GM18519 (cell line): ENCODE data around the gene FBXO4.
"Not testable (repeated sequence)": the region's sequence is repeated elsewhere in the genome, so short reads cannot be mapped to it uniquely, and the experiment has no call there.

ENCODE experiments used
- ATAC-seq: cut with Tn5 transposase; IDR thresholded peaks from one replicate; pipeline ENCODE4 v1.9.1; 2021; ENCODE audit warnings: mild to moderate bottlenecking, moderate library complexity; ENCODE audit not compliant: unreplicated experiment, low FRiP score

FBXO4 gene

GRCh38 chr5:41921874-41922273 lies 3.2 kb upstream of the FBXO4 start:
- ATAC-seq, result no peak

GRCh38 chr5:41924526-41924871 lies 582 bp upstream of the FBXO4 start:
- no peak for ATAC-seq

- no peak for ATAC-seq
Measured at GRCh38 chr5:41925555-41925951, 472 bp downstream of the FBXO4 start.

- ATAC-seq, result no peak
Measured at GRCh38 chr5:41927604-41928003, 2.5 kb downstream of the FBXO4 start.

GRCh38 chr5:41929035-41929434 lies 4.0 kb downstream of the FBXO4 start:
- ATAC-seq, result no peak

- no peak for ATAC-seq
Measured at GRCh38 chr5:41932770-41933169, 7.7 kb downstream of the FBXO4 start.

- no peak for ATAC-seq
Measured at GRCh38 chr5:41935544-41935943, 10.5 kb downstream of the FBXO4 start.

- ATAC-seq, result no peak
Measured at GRCh38 chr5:41940641-41941040, 15.6 kb downstream of the FBXO4 start.

- not testable (repeated sequence) for ATAC-seq
Measured at GRCh38 chr5:41945332-41945955, 20.4 kb downstream of the FBXO4 start.

- ATAC-seq, result no peak
Measured at GRCh38 chr5:41951224-41951623, 26.1 kb downstream of the FBXO4 start.

- ATAC-seq, result no peak
Measured at GRCh38 chr5:41954286-41954685, 29.2 kb downstream of the FBXO4 start.

GRCh38 chr5:41955432-41956024 lies 30.4 kb downstream of the FBXO4 start:
- no peak for ATAC-seq

- ATAC-seq, result no peak
Measured at GRCh38 chr5:41956943-41957342, 31.9 kb downstream of the FBXO4 start.

- no peak for ATAC-seq
Measured at GRCh38 chr5:41960481-41960880, 35.4 kb downstream of the FBXO4 start.

- no peak for ATAC-seq
Measured at GRCh38 chr5:41961736-41962135, 36.7 kb downstream of the FBXO4 start.

- ATAC-seq, result no peak
Measured at GRCh38 chr5:41962491-41962890, 37.4 kb downstream of the FBXO4 start.

- ATAC-seq, result no peak
Measured at GRCh38 chr5:41966401-41967105, 41.5 kb downstream of the FBXO4 start.

- ATAC-seq, result no peak
Measured at GRCh38 chr5:41967401-41967800, 42.3 kb downstream of the FBXO4 start.

- ATAC-seq, result no peak
Measured at GRCh38 chr5:41968153-41968723, 43.2 kb downstream of the FBXO4 start.

GRCh38 chr5:41973087-41973486 lies 48.0 kb downstream of the FBXO4 start:
- no peak for ATAC-seq

- no peak for ATAC-seq
Measured at GRCh38 chr5:41973887-41974286, 48.8 kb downstream of the FBXO4 start.

- ATAC-seq, result no peak
Measured at GRCh38 chr5:41978676-41979075, 53.6 kb downstream of the FBXO4 start.
